ENCODE measurements around the gene CNTNAP5.
A peak's percentile ranks its signal among the peaks of the same experiment; 100 is the strongest.

The CNTNAP5 gene

DNA sequence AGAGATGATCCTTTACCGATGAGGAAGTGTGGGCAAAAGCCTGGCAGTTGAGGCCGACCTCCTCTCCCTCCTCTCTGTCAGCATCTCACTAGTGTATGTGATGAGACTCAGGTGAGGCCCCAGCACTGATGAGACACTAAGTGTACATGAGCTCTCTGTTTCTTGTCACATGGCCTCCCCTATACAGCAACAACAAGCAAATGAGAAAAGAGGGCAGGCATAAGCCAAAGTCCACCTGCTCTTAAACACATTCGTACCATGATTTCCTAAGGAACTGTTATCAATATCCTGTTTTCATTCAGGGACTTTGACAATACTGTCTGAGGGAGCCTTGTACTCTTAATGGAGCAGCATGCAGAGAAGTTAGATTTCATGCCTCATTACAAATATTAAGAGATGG lies 113.0 kb downstream of the CNTNAP5 start:
- Histone ChIP-seq H3K9me3 (ENCODE audit: insufficient read depth, low read length) (0 out of 2 replicates have a peak, but pooled peaks cover 4% of the 10 kb centered on the region), H2AFZ (ENCODE audit: low read depth, low read length) (no peak overlapping the region), H3K4me1 (ENCODE audit: low read length) (peaks cover 30% of the 10 kb centered on the region), H3K79me2 (ENCODE audit: low read length) (no peaks in the 10 kb centered on the region), H4K20me1 (ENCODE audit: insufficient read depth, low read length) (no peaks in the 10 kb centered on the region), H3K9ac (ENCODE audit: low read length) (no peak overlapping the region), H3K27ac (ENCODE audit: low read length) (peak overlapping the region; percentile 30), H3K27me3 (ENCODE audit: low read depth, low read length) (no peaks in the 10 kb centered on the region), H3K4me3 (ENCODE audit: low read length) (no peak overlapping the region), H3K36me3 (replicated peaks; ENCODE audit: low read depth, low read length) (peaks cover 3% of the 10 kb centered on the region), H3K4me2 (ENCODE audit: low read length) (peak overlapping the region; percentile 36)
- TF ChIP-seq, protein P1, sequence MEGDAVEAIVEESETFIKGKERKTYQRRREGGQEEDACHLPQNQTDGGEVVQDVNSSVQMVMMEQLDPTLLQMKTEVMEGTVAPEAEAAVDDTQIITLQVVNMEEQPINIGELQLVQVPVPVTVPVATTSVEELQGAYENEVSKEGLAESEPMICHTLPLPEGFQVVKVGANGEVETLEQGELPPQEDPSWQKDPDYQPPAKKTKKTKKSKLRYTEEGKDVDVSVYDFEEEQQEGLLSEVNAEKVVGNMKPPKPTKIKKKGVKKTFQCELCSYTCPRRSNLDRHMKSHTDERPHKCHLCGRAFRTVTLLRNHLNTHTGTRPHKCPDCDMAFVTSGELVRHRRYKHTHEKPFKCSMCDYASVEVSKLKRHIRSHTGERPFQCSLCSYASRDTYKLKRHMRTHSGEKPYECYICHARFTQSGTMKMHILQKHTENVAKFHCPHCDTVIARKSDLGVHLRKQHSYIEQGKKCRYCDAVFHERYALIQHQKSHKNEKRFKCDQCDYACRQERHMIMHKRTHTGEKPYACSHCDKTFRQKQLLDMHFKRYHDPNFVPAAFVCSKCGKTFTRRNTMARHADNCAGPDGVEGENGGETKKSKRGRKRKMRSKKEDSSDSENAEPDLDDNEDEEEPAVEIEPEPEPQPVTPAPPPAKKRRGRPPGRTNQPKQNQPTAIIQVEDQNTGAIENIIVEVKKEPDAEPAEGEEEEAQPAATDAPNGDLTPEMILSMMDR (IDR thresholded peaks at IDR 0.05; ENCODE audit: low read depth, low read length): no peak
- TF ChIP-seq EZH2phosphoT487 (IDR thresholded peaks at IDR 0.05; ENCODE audit: low read depth): no peak

DNA sequence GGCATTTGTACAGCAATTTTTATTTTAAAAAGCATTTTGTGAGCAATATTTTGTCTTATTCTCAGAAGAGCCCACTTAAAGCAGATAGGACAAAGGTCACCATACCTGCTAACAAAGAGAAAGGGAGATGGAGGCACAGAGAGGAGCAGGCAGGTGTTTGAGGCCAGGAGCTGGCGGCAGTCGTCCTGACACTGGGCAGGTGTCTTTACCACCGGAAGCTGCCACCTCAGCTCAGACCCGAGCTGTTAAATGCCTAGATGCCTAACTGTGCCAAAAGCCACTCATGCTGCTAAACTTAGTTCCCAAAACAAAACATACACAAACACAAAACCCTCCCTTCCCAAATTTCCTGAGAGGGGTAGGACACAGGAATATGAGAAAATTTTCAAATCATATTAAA lies 120.9 kb downstream of the CNTNAP5 start:
- Histone ChIP-seq H3K4me3 (ENCODE audit: low read length) (no peak overlapping the region), H2AFZ (ENCODE audit: low read depth, low read length) (no peak overlapping the region), H3K4me1 (ENCODE audit: low read length) (0 out of 2 replicates have a peak, but pooled peaks cover 3% of the 10 kb centered on the region), H3K36me3 (replicated peaks; ENCODE audit: low read depth, low read length) (no peaks in the 10 kb centered on the region), H3K9ac (ENCODE audit: low read length) (no peak overlapping the region), H4K20me1 (ENCODE audit: insufficient read depth, low read length) (no peaks in the 10 kb centered on the region), H3K27ac (ENCODE audit: low read length) (no peak overlapping the region), H3K27me3 (ENCODE audit: low read depth, low read length) (no peaks in the 10 kb centered on the region), H3K4me2 (ENCODE audit: low read length) (no peak overlapping the region), H3K9me3 (ENCODE audit: insufficient read depth, low read length) (no peaks in the 10 kb centered on the region), H3K79me2 (ENCODE audit: low read length) (no peaks in the 10 kb centered on the region)
- TF ChIP-seq EZH2phosphoT487 (IDR thresholded peaks at IDR 0.05; ENCODE audit: low read depth): no peak
- TF ChIP-seq, protein P1 (IDR thresholded peaks at IDR 0.05; ENCODE audit: low read depth, low read length): no peak

DNA sequence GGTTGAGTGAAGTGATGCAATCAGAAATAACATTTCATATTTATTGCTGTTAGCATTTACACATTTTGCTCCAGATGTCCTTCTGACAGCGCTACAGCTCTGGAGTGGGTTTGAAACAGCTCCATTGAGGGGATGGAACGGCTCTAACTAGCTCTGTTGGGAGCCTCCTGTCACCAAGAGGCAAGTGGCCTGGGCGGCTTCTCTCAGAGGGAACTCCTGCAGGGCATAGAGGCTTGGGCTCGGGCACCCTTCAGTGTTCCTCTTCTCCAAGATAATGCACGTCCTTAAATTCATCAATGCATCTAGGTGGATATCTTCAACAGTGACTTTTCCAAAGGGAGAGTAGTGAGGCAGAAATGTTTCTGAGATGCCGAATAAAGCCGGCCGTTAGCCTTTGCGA lies 122.5 kb downstream of the CNTNAP5 start:
- H3K4me3 ChIP-seq (ENCODE audit: low read length): no peak overlapping the region
- no peak overlapping the region for H3K9ac ChIP-seq (ENCODE audit: low read length)
- H4K20me1 ChIP-seq (ENCODE audit: insufficient read depth, low read length): no peaks in the 10 kb centered on the region
- H2AFZ ChIP-seq (ENCODE audit: low read depth, low read length): no peak overlapping the region
- TF ChIP-seq, protein P1 (IDR thresholded peaks at IDR 0.05; ENCODE audit: low read depth, low read length): no peak
- no peak for TF ChIP-seq EZH2phosphoT487 (IDR thresholded peaks at IDR 0.05; ENCODE audit: low read depth)
- no peaks in the 10 kb centered on the region for H3K9me3 ChIP-seq (ENCODE audit: insufficient read depth, low read length)
- H3K4me1 ChIP-seq (ENCODE audit: low read length): 0 out of 2 replicates have a peak, but pooled peaks cover 3% of the 10 kb centered on the region
- H3K79me2 ChIP-seq (ENCODE audit: low read length): no peaks in the 10 kb centered on the region
- H3K27ac ChIP-seq (ENCODE audit: low read length): no peak overlapping the region
- H3K27me3 ChIP-seq (ENCODE audit: low read depth, low read length): no peaks in the 10 kb centered on the region
- no peaks in the 10 kb centered on the region for H3K36me3 ChIP-seq (replicated peaks; ENCODE audit: low read depth, low read length)
- H3K4me2 ChIP-seq (ENCODE audit: low read length): no peak overlapping the region

DNA sequence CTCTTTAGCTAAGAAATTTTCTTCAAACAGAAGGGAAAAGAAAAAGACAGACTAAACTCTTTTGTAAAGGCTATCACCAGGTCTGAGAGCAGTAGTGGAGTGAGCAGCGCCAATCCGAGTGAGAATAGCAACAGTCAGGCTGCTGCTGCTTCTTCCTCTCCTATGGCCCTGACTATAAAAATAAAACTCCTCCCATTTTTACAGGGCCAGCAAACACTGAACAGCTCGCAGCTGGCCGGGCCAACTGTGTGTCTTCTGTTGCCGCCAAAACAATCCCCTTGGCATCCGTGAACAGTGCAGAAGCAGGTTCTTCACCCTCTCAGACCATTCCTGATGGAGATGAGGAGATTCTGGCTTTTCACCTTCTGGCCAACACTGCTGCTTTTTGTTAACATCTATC lies 124.5 kb downstream of the CNTNAP5 start:
- Histone ChIP-seq H3K4me2 (ENCODE audit: low read length) (no peak overlapping the region), H3K4me3 (ENCODE audit: low read length) (no peak overlapping the region), H3K27me3 (ENCODE audit: low read depth, low read length) (no peaks in the 10 kb centered on the region), H3K79me2 (ENCODE audit: low read length) (no peaks in the 10 kb centered on the region), H3K4me1 (ENCODE audit: low read length) (0 out of 2 replicates have a peak, but pooled peaks cover 3% of the 10 kb centered on the region), H3K9ac (ENCODE audit: low read length) (no peak overlapping the region), H4K20me1 (ENCODE audit: insufficient read depth, low read length) (no peaks in the 10 kb centered on the region), H2AFZ (ENCODE audit: low read depth, low read length) (no peak overlapping the region), H3K27ac (ENCODE audit: low read length) (no peak overlapping the region), H3K9me3 (ENCODE audit: insufficient read depth, low read length) (no peaks in the 10 kb centered on the region), H3K36me3 (replicated peaks; ENCODE audit: low read depth, low read length) (no peaks in the 10 kb centered on the region)
- TF ChIP-seq, protein P1 (IDR thresholded peaks at IDR 0.05; ENCODE audit: low read depth, low read length): no peak
- no peak for TF ChIP-seq EZH2phosphoT487 (IDR thresholded peaks at IDR 0.05; ENCODE audit: low read depth)
